Hindlimb muscle (tissue), 1 donor: ENCODE measurements around the gene TWF2. TPM values are rescaled to one million over a fixed set of nuclear protein-coding genes. Genes with fewer than 3 reads are reported as not detected.

Source experiments
- DNase-seq: peaks from one replicate; pipeline ENCODE4 v3.0.0-alpha.2; 2013
- polyA plus RNA-seq: library from polyadenylated mRNA; unstranded; fragments of 120-200 nt; gene quantifications from one replicate; pipeline ENCODE4 v1.2.1, GENCODE V29; 2013; ENCODE audit not compliant: insufficient read length

The TWF2 gene
- polyA plus RNA-seq, 1 donor, result 30.0 TPM

DNA sequence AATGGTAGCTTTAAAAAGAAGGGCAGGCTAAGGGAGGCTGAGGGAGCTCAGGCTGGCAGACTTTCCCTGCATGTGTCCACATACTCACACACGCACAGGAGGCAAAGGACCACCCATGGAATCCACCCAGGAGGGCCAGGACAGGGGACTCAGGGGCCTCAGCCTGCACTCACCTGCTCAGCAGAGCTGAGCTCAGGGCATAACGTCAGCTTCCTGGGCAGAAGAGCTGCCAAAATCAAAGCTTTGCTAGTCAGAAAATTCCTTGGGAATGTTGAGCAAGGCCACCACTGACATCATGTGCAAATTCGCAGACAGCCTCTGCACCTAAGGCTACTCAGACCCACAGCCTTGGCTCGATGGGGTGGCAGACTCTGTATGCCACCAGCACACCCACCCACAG, 57.4 kb downstream of the TWF2 start:
- DNase-seq, result no peak

Other genes starting within 250 kb of the TWF2 start
- gene RPL29, start 243.3 kb downstream of the TWF2 start, polyA plus RNA-seq, result 3,089 TPM
- 18.3 TPM for gene DUSP7, start 182.6 kb downstream of the TWF2 start, polyA plus RNA-seq
- gene POC1A, start 84.7 kb downstream of the TWF2 start, polyA plus RNA-seq, result 4.2 TPM
- gene ALAS1, start 41.0 kb downstream of the TWF2 start, polyA plus RNA-seq, result 30.2 TPM
- 0.28 TPM for gene TLR9, start 13.5 kb downstream of the TWF2 start, polyA plus RNA-seq
- 15.9 TPM for gene PPM1M, start 6.6 kb upstream of the TWF2 start, polyA plus RNA-seq
- gene WDR82, start 39.5 kb upstream of the TWF2 start, polyA plus RNA-seq, result 86.0 TPM
- gene GLYCTK, start 48.7 kb upstream of the TWF2 start, polyA plus RNA-seq, result 3.8 TPM
- gene DNAH1, start 77.2 kb upstream of the TWF2 start, polyA plus RNA-seq, result 6.2 TPM
- 56.1 TPM for gene BAP1, start 170.8 kb upstream of the TWF2 start, polyA plus RNA-seq
- 9.7 TPM for gene PHF7, start 171.5 kb upstream of the TWF2 start, polyA plus RNA-seq
- 18.7 TPM for gene SEMA3G, start 205.9 kb upstream of the TWF2 start, polyA plus RNA-seq
- 467 TPM for gene TNNC1, start 214.9 kb upstream of the TWF2 start, polyA plus RNA-seq
- 71.5 TPM for gene NISCH, start 216.4 kb upstream of the TWF2 start, polyA plus RNA-seq